ENCODE measurements around the gene GHRH.
A peak's percentile ranks its signal among the peaks of the same experiment; 100 is the strongest.

The GHRH gene

DNA sequence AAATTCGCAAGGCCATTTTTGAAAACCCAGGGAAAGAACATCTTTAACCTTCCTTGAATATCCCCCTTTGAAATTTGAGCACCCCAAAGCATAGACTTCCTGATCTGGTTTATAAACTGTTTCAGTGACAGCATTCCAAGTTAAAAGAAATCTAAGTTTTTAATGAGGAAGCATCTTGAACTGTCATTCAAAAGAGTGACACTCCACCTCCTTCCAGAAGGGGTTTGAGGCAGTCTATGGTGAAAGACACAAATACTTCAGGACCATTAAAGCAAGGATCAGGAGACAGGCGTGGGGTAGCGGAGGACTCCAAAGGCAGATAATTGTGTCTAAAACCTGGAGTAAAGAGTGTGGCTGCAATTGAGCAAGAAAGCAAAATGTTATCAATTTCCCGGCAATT lies 691 bp downstream of the GHRH start:
- DNase-seq = no peak

DNA sequence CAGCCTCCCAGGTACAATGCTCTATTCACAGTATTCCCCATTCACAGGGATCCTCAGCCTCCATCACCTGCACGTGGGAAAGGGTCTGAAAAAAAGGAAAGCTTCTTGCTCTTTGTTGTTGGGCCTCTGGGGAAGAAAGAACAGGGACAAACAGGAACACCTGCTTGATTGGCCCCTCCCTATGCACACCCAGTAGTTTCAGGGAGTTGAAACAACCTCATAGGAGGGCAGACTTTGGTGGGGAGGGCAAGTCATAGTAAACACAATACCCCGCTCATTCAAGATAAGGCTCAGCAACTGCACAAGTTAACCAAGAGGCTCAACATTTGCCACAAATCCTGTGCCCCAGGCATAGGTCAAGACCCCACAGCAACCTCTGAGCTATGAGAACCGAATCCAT lies 1.7 kb downstream of the GHRH start:
- no peak for DNase-seq

DNA sequence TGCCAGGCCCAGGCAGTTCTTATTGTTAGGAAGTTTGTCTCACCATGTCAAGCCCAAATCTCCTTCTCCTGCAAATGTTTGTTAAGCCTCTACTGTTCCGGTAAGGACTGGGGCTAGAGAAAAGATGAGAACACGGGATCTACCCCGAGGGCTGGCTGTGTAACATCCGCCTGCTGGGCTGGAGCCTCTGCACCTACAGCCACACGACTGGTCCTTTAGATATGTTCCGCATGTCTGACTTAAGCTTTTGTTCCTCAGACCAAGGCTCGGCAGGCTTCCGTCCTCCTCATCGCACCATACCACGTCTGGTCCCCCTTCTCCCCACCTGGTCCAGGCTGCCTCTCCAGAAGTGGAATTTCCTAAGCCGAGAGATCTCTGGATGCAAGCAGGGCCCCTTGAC lies 2.6 kb downstream of the GHRH start:
- no peak for DNase-seq

DNA sequence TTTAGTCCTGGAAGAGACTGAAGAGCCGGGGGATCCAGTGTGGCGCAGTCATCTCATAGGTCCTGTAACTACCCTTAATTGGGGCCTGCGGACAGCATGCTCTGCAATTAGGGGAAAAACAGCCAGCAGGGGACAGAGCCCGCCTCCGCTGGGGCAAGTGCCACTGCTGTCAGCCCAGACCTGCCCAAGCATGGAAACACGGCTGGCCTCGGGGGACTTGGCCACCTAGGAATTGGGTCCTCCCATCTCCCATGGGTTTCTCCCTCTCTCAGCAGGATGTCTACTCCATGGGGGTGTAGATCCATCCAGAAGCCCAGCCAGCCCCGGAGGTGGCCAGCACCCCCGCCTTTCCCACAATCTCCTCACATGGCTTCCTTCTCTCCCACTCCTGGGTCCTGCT lies 3.6 kb downstream of the GHRH start:
- no peak for DNase-seq

DNA sequence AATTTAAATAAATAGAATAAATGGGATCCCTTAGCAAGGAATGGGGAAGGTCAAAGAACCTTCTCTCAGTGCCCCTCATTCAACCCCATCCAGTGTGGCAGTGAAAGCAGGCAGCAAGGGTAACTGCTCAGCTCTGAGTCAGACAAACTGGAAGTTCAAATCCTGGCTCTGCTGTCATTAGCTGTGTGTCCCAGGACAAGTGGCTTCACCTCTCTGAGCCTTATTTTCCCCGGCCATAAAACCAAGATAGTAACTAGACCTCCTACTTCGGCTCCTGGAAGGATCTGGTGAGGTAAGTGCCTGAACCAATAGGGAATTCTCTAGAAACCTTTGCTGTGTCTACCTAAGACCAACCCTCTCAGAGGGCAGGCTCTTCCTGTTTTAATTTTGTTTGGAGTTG lies 4.1 kb downstream of the GHRH start:
- no peak for DNase-seq

DNA sequence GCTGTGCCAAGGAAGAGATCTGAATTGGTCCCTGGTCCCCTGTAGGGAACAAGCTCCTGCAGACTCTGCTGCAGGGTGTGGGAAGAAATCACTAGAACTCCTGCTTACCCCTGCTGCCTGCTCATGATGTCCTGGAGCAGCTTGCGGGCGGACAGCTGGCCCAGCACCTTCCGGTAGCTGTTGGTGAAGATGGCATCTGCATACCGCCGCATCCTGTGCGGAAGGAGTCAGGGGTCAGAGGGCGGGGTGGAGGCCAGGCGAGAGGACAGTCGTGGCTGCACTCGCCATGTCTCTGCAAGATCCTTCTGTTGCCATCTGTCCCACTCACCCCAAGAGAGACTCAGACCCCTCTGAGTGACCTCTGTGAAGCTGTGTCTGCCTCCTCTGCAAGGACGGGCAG lies 5.3 kb downstream of the GHRH start:
- DNase-seq = no peak

DNA sequence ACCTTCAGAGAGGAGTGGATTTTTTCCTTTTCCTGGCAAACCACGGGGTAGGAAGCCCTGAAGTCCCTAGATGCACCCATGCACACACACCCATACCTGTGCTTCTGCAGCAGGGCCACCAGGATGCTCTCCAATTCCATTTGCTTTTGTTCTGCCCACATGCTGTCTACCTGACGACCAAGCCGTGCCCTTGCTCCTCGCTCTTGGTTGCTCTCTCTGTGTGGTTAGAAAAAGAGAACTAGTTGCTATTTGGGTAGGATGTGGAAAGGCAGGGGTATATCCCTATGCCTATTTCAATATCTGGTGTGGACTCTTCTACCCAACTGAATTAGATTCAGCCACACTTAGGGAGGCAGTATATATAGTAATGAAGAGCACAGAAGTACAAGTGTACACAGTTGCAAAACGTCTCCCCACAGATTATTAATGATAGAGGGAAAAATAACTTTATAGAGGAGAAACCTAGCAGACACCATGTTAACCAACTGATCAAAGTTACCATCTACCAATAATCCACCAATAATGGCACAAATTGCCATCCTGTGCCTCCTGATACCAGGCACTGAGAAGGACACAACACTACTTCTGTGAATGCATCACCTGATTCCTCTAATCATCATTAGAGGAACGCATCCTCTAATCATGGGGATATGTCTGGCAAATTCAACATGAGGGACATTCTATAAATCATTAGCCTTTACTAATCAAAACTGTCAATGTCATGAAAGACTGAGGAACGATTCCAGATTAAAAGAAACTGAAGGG lies 7.3 kb downstream of the GHRH start:
- no peak for DNase-seq

DNA sequence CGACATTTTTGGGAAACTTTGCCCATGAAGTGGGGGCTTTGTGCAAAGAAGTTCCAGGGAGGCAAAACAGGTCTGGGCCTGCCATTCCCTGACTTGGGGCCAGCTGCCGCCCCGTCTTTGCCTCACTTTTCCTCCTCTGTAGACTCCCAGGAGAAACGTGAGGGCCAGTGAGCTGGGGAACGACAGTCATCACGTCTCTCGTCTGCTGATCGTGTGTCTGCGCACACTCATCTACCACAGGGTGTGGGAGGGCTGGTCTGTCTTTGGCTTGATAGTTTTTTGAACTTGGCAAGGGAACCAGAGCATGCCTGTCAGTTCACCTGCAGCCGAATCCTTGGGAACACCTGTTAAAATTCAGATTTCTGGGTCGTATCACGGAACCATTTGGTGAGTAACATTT lies 8.5 kb downstream of the GHRH start:
- DNase-seq = no peak

DNA sequence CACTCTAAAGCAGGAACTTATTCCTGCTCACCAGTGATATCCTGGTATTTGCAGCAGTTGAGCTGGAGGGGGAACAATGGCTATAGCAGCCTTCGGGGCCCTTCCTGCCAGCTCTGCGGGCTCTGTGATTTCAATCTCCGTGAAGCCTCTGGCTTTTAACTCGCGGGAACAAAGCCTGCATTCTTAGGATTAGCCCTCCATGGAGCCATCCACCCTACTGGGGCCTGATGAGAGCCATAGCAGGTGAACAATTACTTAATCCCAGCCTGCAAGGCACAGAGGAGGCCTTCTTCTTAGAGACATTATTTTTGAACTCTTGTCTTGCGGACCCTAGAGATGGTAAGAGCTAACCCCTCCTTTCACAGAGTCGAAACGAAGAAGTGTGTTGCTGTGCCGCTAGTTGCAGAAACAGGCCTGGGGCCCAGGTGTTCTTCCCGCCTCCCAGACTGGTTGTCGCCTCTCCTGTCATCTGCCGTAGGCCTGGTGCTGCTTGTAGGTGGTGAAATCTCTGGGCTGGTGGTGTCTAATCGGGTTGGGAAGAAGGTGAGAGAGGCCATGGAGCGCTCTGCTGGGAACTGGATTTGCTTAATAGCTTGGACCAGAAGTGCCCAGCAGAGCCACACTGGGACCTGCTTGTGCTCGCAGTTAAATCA lies 9.7 kb downstream of the GHRH start:
- no peak for DNase-seq

DNA sequence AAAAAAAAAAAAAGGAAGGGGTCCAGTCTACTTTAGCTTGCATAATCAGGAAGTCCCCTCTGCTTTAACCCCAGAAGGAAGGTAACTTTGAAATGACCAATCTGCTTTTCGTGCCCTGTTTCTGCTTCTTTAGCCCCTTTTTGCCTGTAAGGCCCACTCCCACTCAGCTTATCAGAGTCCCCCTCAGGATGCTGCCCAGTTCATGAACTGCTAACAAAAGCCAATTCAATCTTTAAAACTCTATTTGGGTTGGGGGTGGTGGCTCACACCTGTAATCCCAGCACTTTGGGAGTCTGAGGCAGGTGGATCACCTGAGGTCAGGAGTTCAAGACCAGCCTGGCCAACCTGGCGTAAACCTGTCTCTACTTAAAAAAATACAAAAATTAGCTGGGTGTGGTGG lies 12.3 kb downstream of the GHRH start:
- no peak for DNase-seq

DNA sequence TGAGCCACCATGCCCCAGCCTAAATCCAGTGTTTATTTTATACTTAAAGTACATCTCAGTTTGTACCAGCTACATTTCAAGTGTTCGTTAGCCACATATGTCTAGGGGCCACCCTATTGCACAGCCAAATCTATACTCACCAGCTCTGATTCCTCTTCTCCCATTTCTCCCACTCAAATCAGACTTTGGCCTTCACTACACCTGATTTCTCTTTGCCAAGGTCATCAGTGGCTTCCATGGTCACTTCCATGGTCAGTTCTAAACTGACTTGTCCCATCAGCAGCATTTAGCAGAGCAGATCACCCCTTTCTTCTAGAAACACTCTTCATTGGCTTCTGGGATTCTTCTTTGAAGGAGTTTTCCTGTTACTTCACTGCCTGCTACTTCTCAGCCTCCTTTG lies 14.1 kb downstream of the GHRH start:
- no peak for DNase-seq

DNA sequence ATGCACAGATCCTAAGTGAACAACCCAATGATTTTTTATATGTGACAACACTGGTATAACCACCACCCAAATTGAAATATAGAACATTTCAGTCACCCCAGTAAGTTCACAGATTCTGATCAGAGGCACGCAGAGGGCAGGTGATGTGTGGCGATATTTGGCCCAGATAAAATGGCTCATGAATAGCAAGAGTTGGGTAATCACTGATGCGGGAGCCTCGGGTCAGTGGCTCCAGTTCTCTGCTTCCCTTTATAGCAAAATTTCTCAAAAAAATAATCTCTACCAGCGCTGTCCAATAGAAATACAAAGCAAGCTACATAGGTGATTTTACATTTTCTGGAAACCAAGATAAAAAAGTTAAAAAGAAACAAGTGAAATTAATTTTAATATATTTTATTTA lies 14.9 kb downstream of the GHRH start:
- DNase-seq = no peak

DNA sequence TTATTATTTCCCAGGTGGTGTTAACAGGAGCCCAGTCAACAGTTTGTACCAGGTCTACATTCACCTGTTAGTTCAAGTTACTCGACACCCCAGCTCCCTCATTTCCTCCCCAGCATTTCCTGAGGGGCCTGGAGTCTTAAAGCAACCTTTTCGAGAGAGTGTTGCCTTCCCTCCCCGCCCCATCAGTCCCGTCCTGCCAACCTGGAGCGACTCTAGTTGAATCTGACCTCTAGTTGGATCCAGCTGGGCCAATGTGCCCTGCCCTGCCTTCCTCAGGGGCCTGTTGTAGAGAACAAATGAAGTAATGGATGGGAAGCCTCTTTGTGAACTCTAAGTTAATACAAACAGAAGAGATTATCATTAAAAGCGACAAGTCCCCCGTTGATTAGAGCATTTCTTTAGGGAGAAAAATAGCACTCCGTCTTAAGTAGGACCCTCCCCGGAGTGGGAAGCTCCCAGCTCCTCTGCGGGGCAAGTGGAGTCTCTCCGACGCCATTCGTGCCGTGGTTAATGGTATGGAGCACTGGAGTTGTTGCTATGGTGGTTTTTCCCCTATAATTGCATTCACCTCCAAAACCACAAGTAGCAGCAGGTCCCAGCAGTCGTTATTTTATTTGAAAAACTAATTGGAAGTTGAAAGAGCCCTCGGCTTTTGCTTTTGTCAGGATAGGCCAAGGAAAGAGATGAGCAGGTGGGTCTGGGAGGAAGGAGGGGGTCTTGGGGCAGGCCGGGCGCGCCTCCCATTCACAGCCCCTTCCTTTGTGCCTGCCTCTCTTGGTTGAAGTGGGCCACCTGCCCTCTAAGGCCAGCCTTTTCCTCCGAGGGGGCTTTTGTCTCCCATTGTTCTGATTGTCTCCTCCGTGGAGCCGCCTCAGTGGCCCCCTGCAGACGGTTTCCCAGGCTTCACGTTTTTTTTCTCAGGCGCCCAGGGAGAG lies 16.1 kb downstream of the GHRH start:
- DNase-seq = peak; percentile 90

DNA sequence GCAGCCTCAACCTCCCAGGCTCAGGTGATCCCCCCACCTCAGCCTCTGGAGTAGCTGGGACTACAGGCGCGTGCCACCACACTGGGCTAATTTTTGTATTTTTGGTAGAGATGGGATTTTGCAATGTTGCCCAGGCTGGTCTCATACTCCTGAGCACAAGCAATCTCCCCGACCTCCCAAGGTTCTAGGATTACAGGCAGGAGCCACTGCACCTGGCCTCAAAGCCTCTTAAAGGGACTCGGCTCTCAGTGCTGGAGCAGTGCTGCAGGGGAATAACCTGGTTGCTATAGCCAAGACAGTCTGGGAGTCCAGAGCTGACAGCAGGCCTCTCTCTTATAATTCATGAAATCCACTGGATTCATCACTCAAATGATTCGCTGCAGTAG lies 17.0 kb downstream of the GHRH start:
- no peak for DNase-seq

DNA sequence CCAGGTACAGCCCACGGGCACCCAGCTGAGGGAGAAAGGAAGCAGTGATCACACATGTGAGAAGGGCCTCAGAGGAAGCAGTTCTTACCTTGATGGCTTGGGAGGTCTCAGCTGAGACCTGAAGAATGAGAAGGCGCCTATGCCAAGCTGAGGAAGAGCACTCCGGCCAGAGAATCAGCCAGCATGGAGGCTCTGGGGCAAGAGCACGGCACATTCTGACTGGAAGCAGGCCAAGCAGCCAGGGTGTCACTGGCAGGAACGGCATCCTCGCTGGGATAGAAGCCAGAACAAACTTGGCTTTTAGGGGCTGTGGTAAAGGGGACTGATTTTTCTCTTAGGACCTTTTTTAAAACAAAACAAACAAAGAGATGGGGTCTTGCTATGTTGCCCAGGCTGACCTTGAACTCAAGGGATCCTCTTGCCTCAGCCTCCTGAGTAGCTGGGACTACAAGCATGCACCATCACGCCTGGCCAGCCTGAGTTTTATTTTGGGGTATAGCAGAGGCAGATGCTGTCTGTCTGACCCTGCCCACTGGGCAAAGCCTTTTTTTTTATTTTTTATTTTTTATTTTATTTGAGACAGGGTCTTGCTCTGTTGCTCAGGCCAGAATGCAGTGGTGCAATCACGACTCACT lies 17.6 kb downstream of the GHRH start:
- DNase-seq = no peak

DNA sequence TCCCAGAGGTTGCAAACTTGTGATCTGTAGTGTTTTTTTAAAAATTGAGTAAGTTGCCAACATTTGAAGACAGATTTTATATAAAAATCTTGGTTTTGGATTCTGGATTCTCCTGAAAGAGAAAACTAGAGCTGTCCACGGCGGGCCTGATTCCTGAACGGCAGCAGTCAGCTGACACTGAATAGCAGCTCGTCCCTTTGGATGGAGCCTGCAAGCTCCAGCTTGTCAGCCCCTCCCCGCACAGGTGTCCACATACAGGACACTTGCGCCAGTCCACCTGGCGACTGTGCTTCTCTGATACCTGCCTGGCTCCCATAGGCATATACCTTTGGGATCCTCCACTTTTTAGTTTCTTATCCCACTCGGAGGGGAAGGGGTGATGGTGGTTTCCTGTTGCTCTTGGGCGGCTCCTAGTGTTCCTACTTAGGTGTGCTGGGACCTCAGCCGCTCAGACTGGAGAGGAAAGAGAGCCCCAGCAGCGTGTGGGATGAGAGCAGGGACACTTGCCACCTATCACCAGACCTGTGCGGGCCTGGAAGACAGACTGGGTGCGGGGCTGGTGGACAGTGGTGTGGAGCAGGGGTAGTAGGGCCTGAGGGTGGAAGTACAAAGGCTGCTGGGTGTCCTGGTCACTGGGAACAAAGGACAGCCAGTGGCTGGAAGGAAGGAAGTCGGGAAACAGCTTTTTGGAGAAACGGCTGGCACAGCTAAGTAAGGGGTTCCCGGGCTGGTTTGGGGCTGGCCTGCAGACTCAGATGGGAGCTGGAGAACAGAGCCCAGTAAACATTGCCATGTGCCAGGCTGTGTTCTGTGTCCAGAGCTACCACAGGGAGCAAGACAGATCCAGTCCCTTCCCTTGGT lies 18.3 kb downstream of the GHRH start:
- no peak for DNase-seq

DNA sequence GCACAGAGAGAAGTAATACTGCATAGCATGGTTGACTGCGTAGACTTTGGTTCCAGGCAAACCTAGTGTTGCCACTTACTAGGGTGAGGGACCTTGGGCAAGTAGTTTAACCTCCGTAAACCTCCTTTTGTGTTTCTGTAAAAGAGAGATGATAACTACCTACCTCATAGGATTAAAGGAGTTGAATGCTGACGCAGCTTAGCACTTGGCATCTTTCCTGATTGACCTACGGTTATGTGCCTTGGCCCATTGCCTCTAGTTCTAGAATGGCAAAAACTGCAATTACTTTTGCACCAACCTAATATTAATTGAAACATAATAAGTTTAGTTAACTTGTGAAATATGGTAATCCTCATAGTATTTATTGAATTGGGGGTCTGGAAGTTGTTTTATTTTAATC lies 19.1 kb downstream of the GHRH start:
- DNase-seq = no peak

DNA sequence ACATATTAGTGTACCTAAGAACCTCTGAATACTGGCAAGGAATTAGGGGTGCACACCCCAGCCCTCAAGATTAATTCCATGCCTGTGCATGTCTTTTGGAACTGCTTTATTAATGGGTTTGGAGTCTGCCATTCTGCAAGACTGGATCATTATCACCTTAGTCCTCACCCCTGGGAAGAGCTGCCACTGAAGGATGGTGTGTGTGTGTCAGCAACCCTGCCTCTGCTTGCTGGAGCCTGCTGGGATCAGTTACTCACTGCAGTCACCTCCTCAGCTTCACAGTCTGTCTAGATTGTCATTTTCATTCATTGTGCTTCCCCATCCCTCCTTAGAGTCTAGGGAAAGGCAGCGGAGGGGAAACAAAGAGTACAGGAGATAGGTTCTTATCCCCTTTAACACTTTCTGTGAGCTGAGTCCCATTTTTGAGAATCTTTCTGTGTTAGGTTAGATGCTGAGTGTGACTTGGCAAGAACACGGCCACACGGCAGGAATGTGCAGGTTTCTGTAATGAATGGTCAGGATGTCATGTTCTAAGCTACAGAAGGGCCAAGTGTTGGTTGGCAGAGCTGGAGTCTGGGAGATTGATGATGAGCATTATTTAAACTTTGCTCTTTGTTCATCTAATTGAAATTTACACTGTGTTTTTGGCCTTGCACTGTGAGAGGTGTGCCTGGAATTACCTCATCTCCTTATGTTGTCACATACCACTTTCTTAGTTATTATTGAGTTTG lies 21.1 kb downstream of the GHRH start:
- DNase-seq = no peak

DNA sequence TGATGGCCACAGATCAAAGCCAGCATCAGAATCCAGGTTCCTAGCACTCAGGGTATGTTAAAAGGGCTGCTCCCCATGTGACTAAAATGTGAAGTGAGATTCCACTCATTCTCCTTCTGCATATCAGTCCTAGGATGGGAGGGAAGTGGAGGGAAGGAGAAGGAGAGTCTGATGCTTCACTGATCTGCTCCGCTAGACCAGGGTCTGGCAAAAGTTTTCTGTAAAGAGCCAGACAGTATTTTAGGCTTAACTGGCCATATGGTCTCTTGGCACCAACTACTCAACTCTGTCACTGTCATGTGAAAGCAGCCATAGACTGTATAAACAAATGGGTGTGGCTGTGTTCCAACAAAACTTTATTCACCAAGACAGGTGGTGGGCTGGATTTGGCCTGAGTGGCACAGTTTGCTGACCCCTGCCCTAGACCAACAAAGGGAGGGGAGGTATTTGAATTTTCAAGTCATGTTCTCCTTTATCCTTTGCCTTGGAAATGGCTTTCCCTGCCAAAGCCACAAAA lies 22.6 kb downstream of the GHRH start:
- no peak for DNase-seq

DNA sequence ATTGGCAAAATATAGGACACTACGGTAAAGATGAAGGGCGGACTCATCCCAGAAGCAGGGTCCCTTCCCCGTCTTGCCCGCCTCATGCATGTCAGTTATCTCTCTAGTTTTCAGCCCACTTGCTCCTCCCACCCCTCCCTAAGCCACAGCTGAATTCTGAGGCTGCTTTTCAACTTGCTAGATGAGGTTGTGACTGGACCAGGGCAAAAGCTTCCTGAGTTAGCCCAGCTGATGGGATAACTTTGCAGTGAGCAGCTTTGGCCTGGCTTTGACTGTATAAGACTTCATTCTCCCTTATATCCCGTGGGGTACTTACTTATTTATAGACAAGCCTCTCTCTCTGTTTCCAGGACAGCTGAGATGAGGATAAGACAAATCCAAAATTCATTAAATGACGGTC lies 23.2 kb downstream of the GHRH start:
- no peak for DNase-seq

DNA sequence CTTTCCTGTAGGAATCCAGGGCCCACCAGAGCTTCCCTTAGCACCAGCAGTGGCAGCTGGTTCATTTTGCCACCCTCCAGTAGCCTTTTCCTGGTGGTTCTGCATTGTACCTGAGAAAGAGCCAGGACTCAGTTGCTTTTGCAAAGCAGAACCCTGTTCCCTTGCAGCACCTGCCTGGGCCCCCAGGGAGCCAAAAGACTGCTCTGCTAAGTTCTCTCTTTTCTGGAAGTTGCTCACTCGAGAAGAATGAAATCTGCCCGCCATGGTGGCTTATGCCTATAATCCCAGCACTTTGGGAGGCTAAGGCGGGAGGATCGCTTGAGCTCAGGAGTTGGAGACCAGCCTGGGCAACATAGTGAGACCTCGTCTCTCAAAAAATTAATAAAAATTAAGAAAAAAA lies 24.0 kb downstream of the GHRH start:
- DNase-seq = no peak

All from NCI-H1105 (cell line).